Fibroblast of lung (primary cell): Measurements from ENCODE around the gene RGS3. TPM values are rescaled to one million over a fixed set of nuclear protein-coding genes. Genes with fewer than 3 reads are reported as not detected.

Source experiments
- DNase-seq, 2 donors: peaks; one replicate each; pipeline versions ENCODE4 v3.0.0 to v3.0.0-alpha.2; 2010; ENCODE audit warnings: low read depth in 2 of 2
- H2AFZ ChIP-seq: 2 replicates; pipeline ENCODE4 v1.5.1; 2012; ENCODE audit warnings: low read length, control low read depth, inconsistent platforms
- H3K27ac ChIP-seq: 2 replicates; pipeline ENCODE4 v1.5.1; 2011; ENCODE audit warnings: low read length, control low read depth; ENCODE audit not compliant: insufficient read depth
- H3K27me3 ChIP-seq: 2 replicates; pipeline ENCODE4 v1.5.1; 2011; ENCODE audit warnings: mild to moderate bottlenecking, low read length; ENCODE audit not compliant: control insufficient read depth, insufficient read depth
- H3K36me3 ChIP-seq: 2 replicates; pipeline ENCODE4 v1.5.1; 2011; ENCODE audit warnings: low read length; ENCODE audit not compliant: control insufficient read depth, insufficient read depth
- H3K4me1 ChIP-seq: 2 replicates; pipeline ENCODE4 v1.5.1; 2011; ENCODE audit warnings: low read length; ENCODE audit not compliant: control insufficient read depth, insufficient read depth; ENCODE audit errors: extremely low read depth
- H3K4me2 ChIP-seq: 2 replicates; pipeline ENCODE4 v1.5.1; 2011; ENCODE audit warnings: low read length, control low read depth; ENCODE audit not compliant: insufficient read depth; ENCODE audit errors: extremely low read depth
- H3K4me3 ChIP-seq, 4 experiments: fragments of 200-600 bp in 1 of 4; sonication (generic) in 1 of 4; replicated peaks in 1 of 4; 2 replicates each; pipeline ENCODE4 v1.5.1; 2011 to 2016; ENCODE audit warnings: low read length in 4 of 4, low read depth in 3 of 4, mild to moderate bottlenecking in 3 of 4, control low read depth in 2 of 4, inconsistent platforms in 1 of 4, mixed read lengths in 1 of 4; ENCODE audit not compliant: insufficient read depth in 1 of 4; ENCODE audit errors: control extremely low read depth in 1 of 4
- H3K79me2 ChIP-seq: 2 replicates; pipeline ENCODE4 v1.5.1; 2012; ENCODE audit warnings: mild to moderate bottlenecking, low read length, inconsistent platforms; ENCODE audit not compliant: control insufficient read depth, insufficient read depth
- H3K9ac ChIP-seq: 2 replicates; pipeline ENCODE4 v1.5.1; 2011; ENCODE audit warnings: mild to moderate bottlenecking, low read length, control low read depth; ENCODE audit not compliant: insufficient read depth
- H3K9me3 ChIP-seq: 2 replicates; pipeline ENCODE4 v1.5.1; 2012; ENCODE audit warnings: low read depth, low read length; ENCODE audit not compliant: control insufficient read depth, insufficient read depth
- H4K20me1 ChIP-seq: 2 replicates; pipeline ENCODE4 v1.5.1; 2011; ENCODE audit warnings: low read length; ENCODE audit not compliant: control insufficient read depth, insufficient read depth; ENCODE audit errors: extremely low read depth
- CTCF ChIP-seq, 2 donors: IDR thresholded peaks in 1 of 2; conservative IDR thresholded peaks in 1 of 2; 1 replicate in 1 of 2; 2 replicates in 1 of 2; pipeline ENCODE4 v1.5.1; 2011 to 2012; ENCODE audit warnings: low read length in 2 of 2, control low read depth in 1 of 2, inconsistent platforms in 1 of 2, low read depth in 1 of 2, mild to moderate bottlenecking in 1 of 2
- EZH2 ChIP-seq: IDR thresholded peaks from 2 replicates; pipeline ENCODE4 v1.5.1; 2012; ENCODE audit warnings: low read length, control low read depth, mild to moderate bottlenecking; ENCODE audit errors: missing control alignments
- polyA plus RNA-seq, 2 donors: library from polyadenylated mRNA; depleted of rRNA in 1 of 2; stranded (reverse) in 1 of 2; unstranded in 1 of 2; fragments of >200 nt; gene quantifications; 2 replicates each; pipeline ENCODE4 v1.2.1, GENCODE V29; 2011 to 2012; ENCODE audit warnings: missing spikeins in 1 of 2
- total RNA-seq: library from RNA; depleted of rRNA; stranded (reverse); fragments of >200 nt; gene quantifications from 2 replicates; pipeline ENCODE4 v1.2.1, GENCODE V29; 2014

The RGS3 gene
- total and polyA plus RNA-seq, 2 donors (not counting 1 experiment from before 2014, with no cell fraction given) = 48.1 to 74.3 TPM

GRCh38 chr9:113567361-113568080, 104.0 kb downstream of the RGS3 start:
- no peak overlapping the region for H3K27ac ChIP-seq
- H3K9me3 ChIP-seq = no peaks in the 10 kb centered on the region
- no peak for TF ChIP-seq EZH2
- no peak for TF ChIP-seq CTCF (conservative IDR thresholded peaks at IDR 0.05 in 1 of 2, IDR thresholded peaks at IDR 0.05 in 1 of 2; ENCODE audit: low read depth in 1 of 2, low read length in 2 of 2)
- no peak for DNase-seq
- no peak overlapping the region for H3K9ac ChIP-seq
- H3K4me3 ChIP-seq = no peak overlapping the region
- no peaks in the 10 kb centered on the region for H3K79me2 ChIP-seq
- no peaks in the 10 kb centered on the region for H3K27me3 ChIP-seq
- H4K20me1 ChIP-seq = no peaks in the 10 kb centered on the region
- H2AFZ ChIP-seq = no peak overlapping the region
- H3K4me2 ChIP-seq = peak overlapping the region; percentile 40
- peaks cover 24% of the 10 kb centered on the region for H3K4me1 ChIP-seq
- no peaks in the 10 kb centered on the region for H3K36me3 ChIP-seq

GRCh38 chr9:113568081-113568435, 104.5 kb downstream of the RGS3 start:
- Histone ChIP-seq H4K20me1 (no peaks in the 10 kb centered on the region), H3K27me3 (no peaks in the 10 kb centered on the region), H3K9ac (no peak overlapping the region), H3K4me1 (peaks cover 24% of the 10 kb centered on the region), H3K4me3 (no peak overlapping the region), H3K27ac (no peak overlapping the region), H3K4me2 (peak overlapping the region; percentile 38), H3K36me3 (no peaks in the 10 kb centered on the region), H3K79me2 (no peaks in the 10 kb centered on the region), H2AFZ (no peak overlapping the region), H3K9me3 (no peaks in the 10 kb centered on the region)
- DNase-seq = no peak
- no peak for TF ChIP-seq CTCF (conservative IDR thresholded peaks at IDR 0.05 in 1 of 2, IDR thresholded peaks at IDR 0.05 in 1 of 2; ENCODE audit: low read depth in 1 of 2, low read length in 2 of 2)
- no peak for TF ChIP-seq EZH2

- H3K36me3 ChIP-seq = no peaks in the 10 kb centered on the region
- H3K4me1 ChIP-seq = peaks cover 24% of the 10 kb centered on the region
- H3K9me3 ChIP-seq = no peaks in the 10 kb centered on the region
- no peaks in the 10 kb centered on the region for H3K27me3 ChIP-seq
- no peak overlapping the region for H2AFZ ChIP-seq
- peak overlapping the region; percentile 29 for H3K4me2 ChIP-seq
- H3K27ac ChIP-seq = no peak overlapping the region
- H4K20me1 ChIP-seq = no peaks in the 10 kb centered on the region
- H3K79me2 ChIP-seq = no peaks in the 10 kb centered on the region
- H3K9ac ChIP-seq = no peak overlapping the region
- TF ChIP-seq EZH2 (no peak), CTCF (conservative IDR thresholded peaks at IDR 0.05 in 1 of 2, IDR thresholded peaks at IDR 0.05 in 1 of 2; ENCODE audit: low read depth in 1 of 2, low read length in 2 of 2) (no peak)
- no peak overlapping the region for H3K4me3 ChIP-seq
- DNase-seq = peak in 1 of 2 donors; percentile 45
These were observed 105.2 kb downstream of the RGS3 start for GRCh38 chr9:113568571-113569321.
